A673 (cell line): ENCODE data around the gene RING1. TPM values are rescaled to one million over a fixed set of nuclear protein-coding genes. Genes with fewer than 3 reads are reported as not detected.
A peak's percentile ranks its signal among the peaks of the same experiment; 100 is the strongest.

Experiments
- BruUV-seq: library from RNA; stranded (reverse); fragments of 400-500 nt; replicated peaks from 2 replicates; lab custom pipeline; 2021; lab: Mats Ljungman, UMichigan
- CTCF ChIA-PET: fragments of 300-600 bp; sonication (Branson Sonifier 250); formaldehyde crosslinking; loops from one replicate; lab custom pipeline; 2022; ENCODE audit warnings: antibody characterized with exemption; lab: Charles Lee
- POLR2A ChIA-PET: fragments of 300-600 bp; sonication (Branson Sonifier 250); formaldehyde crosslinking; loops from one replicate; lab custom pipeline; 2022; ENCODE audit warnings: antibody characterized with exemption; ENCODE audit not compliant: low non-redundant PET; lab: Charles Lee
- DNase-seq: peaks from one replicate; pipeline ENCODE4 v3.0.0-alpha.2; 2015; ENCODE audit warnings: low spot score
- H3K27ac ChIP-seq: fragments of 200-600 bp; sonication (generic); 2 replicates; pipeline ENCODE4 v1.5.1; 2016; ENCODE audit warnings: mixed run types, low read depth, mild to moderate bottlenecking, mixed read lengths, antibody characterized with exemption, low read length; ENCODE audit not compliant: poor library complexity, severe bottlenecking
- H3K27me3 ChIP-seq: fragments of 200-600 bp; sonication (generic); replicated peaks from 2 replicates; pipeline ENCODE4 v1.6.1; 2017; ENCODE audit warnings: mixed run types, low read depth, mild to moderate bottlenecking, mixed read lengths, antibody characterized with exemption, low read length; ENCODE audit not compliant: insufficient read depth, poor library complexity
- H3K36me3 ChIP-seq: fragments of 200-600 bp; sonication (generic); 2 replicates; pipeline ENCODE4 v1.6.1; 2016; ENCODE audit warnings: mixed run types, mild to moderate bottlenecking, mixed read lengths, antibody characterized with exemption, low read length; ENCODE audit not compliant: insufficient read depth, poor library complexity, severe bottlenecking
- H3K4me1 ChIP-seq: fragments of 200-600 bp; sonication (generic); 2 replicates; pipeline ENCODE4 v1.6.1; 2017; ENCODE audit warnings: mixed run types, mild to moderate bottlenecking, mixed read lengths, antibody characterized with exemption, low read length; ENCODE audit not compliant: insufficient read depth, poor library complexity, severe bottlenecking
- H3K4me3 ChIP-seq: fragments of 200-600 bp; sonication (generic); 2 replicates; pipeline ENCODE4 v1.5.1; 2016; ENCODE audit warnings: low read depth, mixed run types, mild to moderate bottlenecking, mixed read lengths, low read length; ENCODE audit not compliant: poor library complexity, severe bottlenecking
- H3K9me3 ChIP-seq: fragments of 200-600 bp; sonication (generic); 2 replicates; pipeline ENCODE4 v1.6.1; 2016; ENCODE audit warnings: mixed run types, low read depth, mild to moderate bottlenecking, mixed read lengths, antibody characterized with exemption, low read length; ENCODE audit not compliant: poor library complexity, severe bottlenecking
- EZH2 ChIP-seq: fragments of 200-600 bp; sonication (generic); IDR thresholded peaks from 2 replicates; pipeline ENCODE4 v1.6.1; 2017; ENCODE audit warnings: borderline replicate concordance, low read depth, mild to moderate bottlenecking, mixed read lengths, antibody characterized with exemption, low read length; ENCODE audit not compliant: poor library complexity, severe bottlenecking
- intact Hi-C: fragments of 100-400 bp; cut with micrococcal nuclease; formaldehyde crosslinking; loops from one replicate; pipeline ENCODE4 v1.10.0; 2022; ENCODE audit not compliant: unreplicated experiment
- total RNA-seq: library from RNA; stranded (reverse); gene quantifications from 2 replicates; pipeline ENCODE4 v1.2.3, GENCODE V29; 2021
- TF ChIP-seq, protein P1 (sequence below): fragments of 300-800, 200-600 bp; sonication (generic); conservative IDR thresholded peaks from 2 replicates; pipeline ENCODE4 v1.5.1; 2017; ENCODE audit warnings: low read depth, mild to moderate bottlenecking, antibody characterized with exemption, low read length, moderate library complexity, mixed read lengths

Gene RING1
- total RNA-seq, 1 experiment from 2014 or later, result 43.3 TPM

DNA sequence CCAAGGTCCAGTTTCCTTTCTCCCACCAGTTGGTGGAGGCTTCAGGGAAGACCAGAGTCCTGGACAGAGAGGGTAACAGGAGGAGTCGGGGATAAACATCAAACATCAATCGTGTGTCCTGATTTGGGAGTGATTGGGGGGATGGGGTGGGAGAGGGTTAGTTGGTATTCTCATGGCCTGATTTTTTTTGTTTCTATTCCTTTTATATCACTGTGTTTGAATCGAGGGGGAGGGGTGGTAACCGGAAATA, 4.2 kb upstream of the RING1 start:
- TF ChIP-seq EZH2, result no peak
- TF ChIP-seq, protein P1, sequence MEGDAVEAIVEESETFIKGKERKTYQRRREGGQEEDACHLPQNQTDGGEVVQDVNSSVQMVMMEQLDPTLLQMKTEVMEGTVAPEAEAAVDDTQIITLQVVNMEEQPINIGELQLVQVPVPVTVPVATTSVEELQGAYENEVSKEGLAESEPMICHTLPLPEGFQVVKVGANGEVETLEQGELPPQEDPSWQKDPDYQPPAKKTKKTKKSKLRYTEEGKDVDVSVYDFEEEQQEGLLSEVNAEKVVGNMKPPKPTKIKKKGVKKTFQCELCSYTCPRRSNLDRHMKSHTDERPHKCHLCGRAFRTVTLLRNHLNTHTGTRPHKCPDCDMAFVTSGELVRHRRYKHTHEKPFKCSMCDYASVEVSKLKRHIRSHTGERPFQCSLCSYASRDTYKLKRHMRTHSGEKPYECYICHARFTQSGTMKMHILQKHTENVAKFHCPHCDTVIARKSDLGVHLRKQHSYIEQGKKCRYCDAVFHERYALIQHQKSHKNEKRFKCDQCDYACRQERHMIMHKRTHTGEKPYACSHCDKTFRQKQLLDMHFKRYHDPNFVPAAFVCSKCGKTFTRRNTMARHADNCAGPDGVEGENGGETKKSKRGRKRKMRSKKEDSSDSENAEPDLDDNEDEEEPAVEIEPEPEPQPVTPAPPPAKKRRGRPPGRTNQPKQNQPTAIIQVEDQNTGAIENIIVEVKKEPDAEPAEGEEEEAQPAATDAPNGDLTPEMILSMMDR, result no peak
- Histone ChIP-seq H3K27me3 (no peaks in the 10 kb centered on the region), H3K4me3 (peak overlapping the region; percentile 93), H3K36me3 (peaks cover 24% of the 10 kb centered on the region), H3K4me1 (peaks cover 44% of the 10 kb centered on the region), H3K27ac (peak overlapping the region; percentile 95), H3K9me3 (no peaks in the 10 kb centered on the region)
- DNase-seq, result no peak
- intact Hi-C loops, result loop anchor here (5.0 to 10.0 kb wide), 2 partner anchors 93 to 191 kb away; partner anchors contain the start of genes KIFC1 and RGL2
- ChIA-PET CTCF (no interaction called here), POLR2A (no interaction called here)
- BruUV-seq, result no TSS peak

DNA sequence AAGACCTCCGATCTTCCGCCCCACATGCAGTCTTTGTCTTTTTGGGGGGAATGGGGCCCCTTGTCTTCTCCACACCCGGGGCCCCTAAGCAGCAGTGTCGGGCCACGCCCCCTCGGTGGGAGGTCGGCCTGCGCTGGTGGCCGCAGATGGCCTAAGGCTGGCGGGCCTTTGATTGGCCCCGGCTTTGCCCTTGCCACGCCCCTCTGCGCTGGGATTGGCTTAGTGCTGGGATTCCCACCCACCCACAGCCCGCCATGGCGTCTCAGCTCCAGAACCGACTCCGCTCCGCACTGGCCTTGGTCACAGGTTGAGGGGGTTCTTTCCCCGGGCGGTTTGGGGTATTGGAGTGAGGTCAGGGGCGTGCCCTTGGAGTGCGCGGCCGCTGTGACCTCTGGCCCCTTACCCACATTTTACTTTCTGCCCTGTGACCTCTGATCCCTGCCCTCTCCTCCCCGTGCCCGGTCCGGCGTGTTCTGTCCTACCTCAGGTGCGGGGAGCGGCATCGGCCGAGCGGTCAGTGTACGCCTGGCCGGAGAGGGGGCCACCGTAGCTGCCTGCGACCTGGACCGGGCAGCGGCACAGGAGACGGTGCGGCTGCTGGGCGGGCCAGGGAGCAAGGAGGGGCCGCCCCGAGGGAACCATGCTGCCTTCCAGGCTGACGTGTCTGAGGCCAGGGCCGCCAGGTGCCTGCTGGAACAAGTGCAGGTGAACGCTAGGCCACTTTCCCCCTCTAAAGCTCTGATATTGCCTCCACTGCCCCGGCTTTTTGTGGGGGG, 3.7 kb upstream of the RING1 start, which contains the start of gene HSD17B8:
HSD17B8 (plus strand) TSS at position 241 of the 776 bp plus-strand sequence; CDS start at position 255, 14 bp downstream.
- H3K4me1 ChIP-seq, result peaks cover 44% of the 10 kb centered on the region
- no TSS peak for BruUV-seq
- CTCF ChIA-PET, result no interaction called here
- no peak for TF ChIP-seq EZH2
- TF ChIP-seq, protein P1, result no peak
- H3K9me3 ChIP-seq, result no peaks in the 10 kb centered on the region
- peak within 1 kb of the TSS; percentile 95 for H3K27ac ChIP-seq
- intact Hi-C loops, result loop anchor here (5.0 to 10.0 kb wide), 2 partner anchors 93 to 190 kb away; partner anchors contain the start of genes KIFC1 and RGL2
- no peaks in the 10 kb centered on the region for H3K27me3 ChIP-seq
- H3K4me3 ChIP-seq, result peak within 1 kb of the TSS; percentile 93
- DNase-seq, result peak; percentile 97
- H3K36me3 ChIP-seq, result peaks cover 28% of the 10 kb centered on the region
- POLR2A ChIA-PET, result no interaction called here

- POLR2A ChIA-PET, result no interaction called here
These were observed 2.9 kb upstream of the RING1 start for GRCh38 chr6:33205191-33206026.

More at GRCh38 chr6:33205191-33206026, 2.9 kb upstream of the RING1 start:
- BruUV-seq, result no TSS peak
- no peaks in the 10 kb centered on the region for H3K9me3 ChIP-seq
- peaks cover 44% of the 10 kb centered on the region for H3K4me1 ChIP-seq
- CTCF ChIA-PET, result interaction anchor here (0.6 kb wide), 1 partner anchor 112 kb away, joined by 3 read pairs; the partner anchor contains the start of gene ZBTB22
- intact Hi-C loops, result loop anchor here (10.0 kb wide), 1 partner anchor 189 kb away; the partner anchor contains the start of gene KIFC1
- no peak for TF ChIP-seq EZH2
- TF ChIP-seq, protein P1, result 0 out of 2 replicates have a peak, but pooled peaks have one; percentile 16
- peaks cover 35% of the 10 kb centered on the region for H3K36me3 ChIP-seq
- H3K27me3 ChIP-seq, result no peaks in the 10 kb centered on the region
- H3K27ac ChIP-seq, result peak overlapping the region; percentile 95
- no peak for DNase-seq
- H3K4me3 ChIP-seq, result peak overlapping the region; percentile 93
